Adipocyte (in vitro differentiated cells): ENCODE data around the gene SOX9.
"Not testable (repeated sequence)": the region's sequence is repeated elsewhere in the genome, so short reads cannot be mapped to it uniquely, and the experiment has no call there.

ENCODE experiments used
- DNase-seq: peaks from one replicate; pipeline ENCODE4 v3.0.0-alpha.2; 2015; ENCODE audit warnings: low read depth
- H3K27me3 ChIP-seq: replicated peaks from 2 replicates; pipeline ENCODE4 v1.7.0; 2013; ENCODE audit warnings: mild to moderate bottlenecking, low read length, moderate library complexity; ENCODE audit not compliant: control insufficient read depth, insufficient read depth
- H3K36me3 ChIP-seq: 2 replicates; pipeline ENCODE4 v1.7.0; 2013; ENCODE audit warnings: low read length, mild to moderate bottlenecking, moderate library complexity; ENCODE audit not compliant: control insufficient read depth, insufficient read depth, severe bottlenecking
- H3K4me1 ChIP-seq: 2 replicates; pipeline ENCODE4 v1.7.0; 2013; ENCODE audit warnings: mild to moderate bottlenecking, low read length, moderate library complexity; ENCODE audit not compliant: control insufficient read depth, insufficient read depth
- H3K4me3 ChIP-seq: 2 replicates; pipeline ENCODE4 v1.7.0; 2013; ENCODE audit warnings: mild to moderate bottlenecking, low read length, moderate library complexity
- H3K9ac ChIP-seq: 2 replicates; pipeline ENCODE4 v1.7.0; 2013; ENCODE audit warnings: mild to moderate bottlenecking, low read length, moderate library complexity
- H3K9me3 ChIP-seq: 2 replicates; pipeline ENCODE4 v1.7.0; 2013; ENCODE audit warnings: mild to moderate bottlenecking, low read length, moderate library complexity; ENCODE audit not compliant: control insufficient read depth

The SOX9 gene

DNA sequence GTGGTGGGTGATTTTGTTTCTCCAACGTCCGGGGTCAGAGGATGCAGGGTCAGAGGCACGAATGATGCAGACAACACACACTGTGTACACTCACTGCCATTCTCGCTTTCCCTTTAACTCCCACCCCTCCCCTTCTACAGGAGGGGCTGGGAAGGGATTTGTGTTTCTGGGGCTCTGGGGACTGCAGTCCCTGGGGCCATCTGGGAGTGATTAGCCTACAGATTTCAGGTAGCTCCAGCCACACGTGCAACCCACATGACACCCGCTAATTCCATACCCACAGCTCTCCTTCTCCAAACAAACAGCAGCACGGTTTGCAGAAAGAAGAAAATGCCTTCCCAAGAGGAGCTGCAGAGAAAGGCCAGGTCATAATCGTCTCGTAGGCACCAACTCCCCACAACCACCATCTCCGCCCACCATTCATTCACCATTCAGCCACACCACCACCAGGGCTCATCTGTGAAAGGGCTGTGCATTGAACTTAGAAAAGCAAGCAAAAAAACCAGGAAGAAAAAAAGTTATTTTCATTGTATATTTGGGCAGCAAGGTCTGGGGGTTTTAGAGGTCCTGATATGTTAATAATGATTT lies 9.4 kb upstream of the SOX9 start:
- H3K36me3 ChIP-seq: no peaks in the 10 kb centered on the region
- no peaks in the 10 kb centered on the region for H3K4me1 ChIP-seq
- H3K27me3 ChIP-seq: peaks cover 41% of the 10 kb centered on the region
- no peak for DNase-seq
- H3K9me3 ChIP-seq: no peaks in the 10 kb centered on the region
- H3K9ac ChIP-seq: no peak overlapping the region
- H3K4me3 ChIP-seq: no peak overlapping the region

GRCh38 chr17:72111926-72112325 lies 8.9 kb upstream of the SOX9 start:
- DNase-seq: not testable (repeated sequence)

GRCh38 chr17:72113751-72114150 lies 7.1 kb upstream of the SOX9 start:
- no peaks in the 10 kb centered on the region for H3K36me3 ChIP-seq
- DNase-seq: no peak
- peaks cover 48% of the 10 kb centered on the region for H3K27me3 ChIP-seq
- H3K9ac ChIP-seq: no peak overlapping the region
- no peaks in the 10 kb centered on the region for H3K9me3 ChIP-seq
- H3K4me1 ChIP-seq: peaks cover 17% of the 10 kb centered on the region
- H3K4me3 ChIP-seq: no peak overlapping the region

More at GRCh38 chr17:72111926-72112325, 8.9 kb upstream of the SOX9 start:
- H3K36me3 ChIP-seq, H3K4me1 ChIP-seq, H3K4me3 ChIP-seq, H3K9me3 ChIP-seq, H3K9ac ChIP-seq: not testable (repeated sequence)
- peaks cover 42% of the 10 kb centered on the region for H3K27me3 ChIP-seq

DNA sequence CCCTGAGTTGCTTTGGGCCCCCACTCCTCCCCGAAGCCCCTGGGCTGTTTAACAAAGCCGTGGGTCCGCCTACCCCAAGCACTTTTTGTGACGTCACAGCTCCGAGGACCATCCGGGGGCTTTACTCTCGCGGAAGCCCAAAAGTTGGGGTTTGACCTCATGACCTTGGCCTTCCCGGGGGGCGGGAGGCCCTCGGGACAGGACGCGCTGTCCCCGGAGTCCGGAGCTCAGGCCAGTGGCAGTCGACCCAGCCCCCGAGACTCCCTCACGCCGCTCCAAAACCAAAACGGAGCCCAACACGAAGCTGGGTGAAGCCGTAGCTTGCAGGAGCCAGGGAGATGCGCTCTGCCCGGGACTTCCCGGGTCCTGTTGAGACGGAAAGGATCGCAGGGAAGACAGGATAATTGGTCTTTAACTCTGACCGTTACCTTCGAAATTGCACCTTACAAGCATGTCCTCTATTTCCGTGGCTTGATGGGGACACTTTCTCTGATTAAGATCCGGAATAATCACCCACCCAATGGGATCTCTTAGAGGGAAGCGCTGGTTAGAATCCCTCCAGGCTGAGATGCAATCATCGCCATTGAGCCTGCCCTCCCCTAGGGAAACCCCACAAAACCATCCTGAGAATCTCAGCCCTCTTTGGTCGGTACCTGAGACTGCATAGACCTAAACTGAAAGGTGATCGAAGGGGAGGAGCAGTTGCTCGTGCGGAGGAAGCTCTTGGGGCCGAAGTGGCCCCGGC lies 4.9 kb upstream of the SOX9 start:
- no peaks in the 10 kb centered on the region for H3K36me3 ChIP-seq
- no peak overlapping the region for H3K9ac ChIP-seq
- H3K27me3 ChIP-seq: peaks cover 37% of the 10 kb centered on the region
- H3K4me3 ChIP-seq: no peak overlapping the region
- DNase-seq: no peak
- peaks cover 24% of the 10 kb centered on the region for H3K4me1 ChIP-seq
- no peaks in the 10 kb centered on the region for H3K9me3 ChIP-seq

DNA sequence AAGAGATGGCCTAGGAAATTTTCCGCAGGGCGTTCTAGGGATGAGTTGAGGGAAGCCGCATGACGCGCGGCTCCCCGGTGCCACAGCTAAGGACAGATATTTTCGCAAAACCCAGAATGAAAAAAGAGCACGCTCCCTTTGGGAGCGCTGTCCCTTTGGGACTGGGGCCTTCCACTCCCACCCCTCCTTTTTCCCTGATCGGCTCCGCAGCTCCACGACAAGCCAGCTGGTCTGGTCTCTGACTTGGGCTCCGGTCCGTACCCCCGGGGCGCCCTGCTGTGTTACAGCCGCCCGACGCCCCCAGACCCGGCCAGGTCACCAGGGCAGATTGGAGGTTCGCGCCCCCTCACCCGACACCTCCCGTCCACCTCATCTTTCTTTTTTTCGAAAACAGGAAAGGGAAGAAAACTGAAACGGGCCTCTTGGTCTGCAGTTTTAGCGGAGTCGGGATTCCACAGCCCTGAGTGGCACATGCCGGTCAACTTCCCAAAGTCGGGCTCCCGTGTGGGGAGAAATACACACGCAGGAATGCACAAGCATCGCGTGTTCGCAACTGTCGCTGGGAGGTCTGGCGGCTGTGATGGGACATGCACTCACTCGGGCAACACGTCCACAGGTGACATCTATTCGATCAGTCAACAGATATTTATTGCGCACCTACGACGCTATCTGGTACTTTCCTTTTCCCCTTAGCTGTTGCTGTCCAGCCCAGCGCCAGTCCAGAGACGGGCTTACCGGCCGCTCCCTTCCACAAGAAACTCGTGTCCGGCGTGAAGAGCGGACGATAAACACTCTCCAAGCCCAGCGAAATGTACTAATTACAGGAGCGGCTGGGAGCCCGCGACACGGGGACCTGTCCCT lies 3.9 kb upstream of the SOX9 start:
- Histone ChIP-seq H3K9ac (no peak overlapping the region), H3K27me3 (peaks cover 30% of the 10 kb centered on the region), H3K4me1 (peaks cover 24% of the 10 kb centered on the region), H3K9me3 (no peaks in the 10 kb centered on the region), H3K4me3 (peak overlapping the region; percentile 77), H3K36me3 (no peaks in the 10 kb centered on the region)
- peak; percentile 43 for DNase-seq

- Histone ChIP-seq H3K4me3 (peak overlapping the region; percentile 77), H3K27me3 (peaks cover 27% of the 10 kb centered on the region), H3K36me3 (no peaks in the 10 kb centered on the region), H3K9ac (no peak overlapping the region), H3K4me1 (peaks cover 24% of the 10 kb centered on the region), H3K9me3 (no peaks in the 10 kb centered on the region)
- no peak for DNase-seq
Observed at GRCh38 chr17:72117535-72118334, 3.1 kb upstream of the SOX9 start.

GRCh38 chr17:72118335-72119076 lies 2.3 kb upstream of the SOX9 start:
- Histone ChIP-seq H3K4me3 (peak overlapping the region; percentile 77), H3K9me3 (no peaks in the 10 kb centered on the region), H3K27me3 (peaks cover 27% of the 10 kb centered on the region), H3K36me3 (no peaks in the 10 kb centered on the region), H3K4me1 (peaks cover 27% of the 10 kb centered on the region), H3K9ac (no peak overlapping the region)
- peak; percentile 84 for DNase-seq

GRCh38 chr17:72119077-72119872 lies 1.5 kb upstream of the SOX9 start:
- H3K27me3 ChIP-seq: peaks cover 27% of the 10 kb centered on the region
- H3K4me3 ChIP-seq: peak overlapping the region; percentile 92
- peaks cover 27% of the 10 kb centered on the region for H3K4me1 ChIP-seq
- peaks cover 4% of the 10 kb centered on the region for H3K36me3 ChIP-seq
- H3K9ac ChIP-seq: no peak overlapping the region
- no peaks in the 10 kb centered on the region for H3K9me3 ChIP-seq
- DNase-seq: no peak

- Histone ChIP-seq H3K9me3 (no peaks in the 10 kb centered on the region), H3K4me1 (peaks cover 27% of the 10 kb centered on the region)
- peak; percentile 72 for DNase-seq
Observed at GRCh38 chr17:72119873-72120641, 763 bp upstream of the SOX9 start.

More at GRCh38 chr17:72119873-72120641, 763 bp upstream of the SOX9 start:
- peak overlapping the region; percentile 92 for H3K4me3 ChIP-seq
- H3K9ac ChIP-seq: peak overlapping the region; percentile 75
- peaks cover 27% of the 10 kb centered on the region for H3K27me3 ChIP-seq
- H3K36me3 ChIP-seq: peaks cover 8% of the 10 kb centered on the region
